Motor neuron (in vitro differentiated cells): ENCODE results near the gene SEMA5A. TPM values are rescaled to one million over a fixed set of nuclear protein-coding genes. Genes with fewer than 3 reads are reported as not detected.

ENCODE experiments used
- ATAC-seq, 8 experiments: fragments of 200-7000 bp; cut with Tn5 transposase; replicated peaks in 6 of 8; 2 replicates each; pipeline ENCODE4 v1.8.0; 2021; ENCODE audit warnings: mild to moderate bottlenecking in 8 of 8, moderate library complexity in 8 of 8
- H3K27ac ChIP-seq, 2 donors: fragments of 250-450 bp; sonication (Bioruptor Pico); 2 replicates each; pipeline ENCODE4 v1.9.0; 2021; ENCODE audit warnings: antibody characterized with exemption in 2 of 2, mild to moderate bottlenecking in 2 of 2, moderate library complexity in 1 of 2
- H3K4me1 ChIP-seq, 2 donors: fragments of 250-450 bp; sonication (Bioruptor Pico); replicated peaks in 1 of 2; 2 replicates each; pipeline ENCODE4 v1.6.1; 2021; ENCODE audit warnings: antibody characterized with exemption in 2 of 2, mild to moderate bottlenecking in 2 of 2, moderate library complexity in 1 of 2
- H3K4me3 ChIP-seq, 5 donors: fragments of 250-450 bp; sonication (Bioruptor Pico); 2 replicates each; pipeline ENCODE4 v1.9.0; 2021; ENCODE audit warnings: antibody characterized with exemption in 5 of 5, mild to moderate bottlenecking in 5 of 5, moderate library complexity in 4 of 5
- WGBS, 10 experiments: fragments of 450-650 bp; shearing (Covaris generic); methylation state at CpG; one replicate each; pipeline ENCODE4 v1.0.0; 2022; 5-methylcytosine and 5-hydroxymethylcytosine counted together
- in situ Hi-C, 9 experiments: fragments of 400-800 bp; cut with MboI; loops; one replicate each; pipeline ENCODE4 v1.15.0; 2021; ENCODE audit warnings: low sequenced_read_pairs in 9 of 9, low pct_unique_long_range_greater_than_20kb in 2 of 9; ENCODE audit not compliant: unreplicated experiment in 9 of 9
- total RNA-seq, 8 experiments: library from RNA; unstranded; fragments of 300-600 nt; gene quantifications; 2 replicates each; pipeline versions ENCODE4 v1.2.3 to v1.2.4, GENCODE V29; 2022

The SEMA5A gene
- total RNA-seq, 8 experiments from 2014 or later: 0.73 to 98.5 (median 17.5) TPM

GRCh38 chr5:9072701-9073100, 473.2 kb downstream of the SEMA5A start:
- H3K27ac ChIP-seq: no peak overlapping the region
- H3K4me3 ChIP-seq: no peak overlapping the region
- in situ Hi-C loops: no loop called here
- peaks cover 0 to 10% of the 10 kb centered on the region in 2 donors for H3K4me1 ChIP-seq
- whole genome bisulfite sequencing, 10 experiments: 32 to 86% (median 65%) methylated on average over 1 to 4 of the region's 4 CpGs; no CpG with 5 or more reads in 1 of the 10 experiments
- ATAC-seq: no peak

- no peak overlapping the region for H3K4me3 ChIP-seq
- ATAC-seq: peak in 1 of 8 experiments; percentile 76
- H3K4me1 ChIP-seq: peaks cover 0 to 17% of the 10 kb centered on the region in 2 donors
- in situ Hi-C loops: no loop called here
- H3K27ac ChIP-seq: no peak overlapping the region
Measured at GRCh38 chr5:9071524-9071923, 474.4 kb downstream of the SEMA5A start.

- Histone ChIP-seq H3K4me3 (no peak overlapping the region), H3K4me1 (peaks cover 0 to 17% of the 10 kb centered on the region in 2 donors), H3K27ac (no peak overlapping the region)
- 0 to 100% (median 66%) methylated on average over 1 to 3 of the region's 3 CpGs for WGBS, 10 experiments
- in situ Hi-C loops: no loop called here
- ATAC-seq: peak in 1 of 8 experiments; percentile 39
Measured at GRCh38 chr5:9071074-9071473, 474.8 kb downstream of the SEMA5A start.

GRCh38 chr5:9069650-9070049, 476.2 kb downstream of the SEMA5A start:
- peaks cover 0 to 17% of the 10 kb centered on the region in 2 donors for H3K4me1 ChIP-seq
- 20 to 92% (median 61%) methylated on average over 2 to 5 of the region's 6 CpGs; no CpG with 5 or more reads in 1 of the 10 experiments for WGBS, 10 experiments
- in situ Hi-C loops: no loop called here
- peak in 5 of 8 experiments; percentile 79 to 90 (median 85) for ATAC-seq
- no peak overlapping the region for H3K27ac ChIP-seq
- H3K4me3 ChIP-seq: no peak overlapping the region

GRCh38 chr5:9067154-9067553, 478.7 kb downstream of the SEMA5A start:
- 63 to 80% (median 71%) methylated on average over 1 to 2 of the region's 2 CpGs; no CpG with 5 or more reads in 4 of the 10 experiments for WGBS, 10 experiments
- Histone ChIP-seq H3K27ac (no peak overlapping the region), H3K4me3 (no peak overlapping the region), H3K4me1 (peaks cover 0 to 17% of the 10 kb centered on the region in 2 donors)
- in situ Hi-C loops: no loop called here
- peak in 3 of 8 experiments; percentile 20 to 68 (median 30) for ATAC-seq

- WGBS, 10 experiments: 40 to 100% (median 80%) methylated on average over 1 to 13 of the region's 17 CpGs; no CpG with 5 or more reads in 1 of the 10 experiments
- H3K4me1 ChIP-seq: peaks cover 0 to 17% of the 10 kb centered on the region in 2 donors
- in situ Hi-C loops: no loop called here
- H3K4me3 ChIP-seq: no peak overlapping the region
- no peak overlapping the region for H3K27ac ChIP-seq
- ATAC-seq: no peak
Measured at GRCh38 chr5:9066349-9066748, 479.5 kb downstream of the SEMA5A start.

- H3K4me1 ChIP-seq: peaks cover 0 to 6% of the 10 kb centered on the region in 2 donors
- no peak overlapping the region for H3K27ac ChIP-seq
- in situ Hi-C loops: no loop called here
- 20 to 86% (median 65%) methylated on average over 1 to 3 of the region's 3 CpGs for WGBS, 10 experiments
- ATAC-seq: peak in 1 of 8 experiments; percentile 16
- no peak overlapping the region for H3K4me3 ChIP-seq
Measured at GRCh38 chr5:9063615-9064245, 482.1 kb downstream of the SEMA5A start.

- no peak overlapping the region for H3K27ac ChIP-seq
- 85 to 97% (median 94%) methylated on average over 2 to 10 of the region's 11 CpGs; no CpG with 5 or more reads in 2 of the 10 experiments for WGBS, 10 experiments
- ATAC-seq: no peak
- H3K4me3 ChIP-seq: no peak overlapping the region
- in situ Hi-C loops: no loop called here
- peaks cover 0 to 6% of the 10 kb centered on the region in 2 donors for H3K4me1 ChIP-seq
Measured at GRCh38 chr5:9062873-9063272, 483.0 kb downstream of the SEMA5A start.

GRCh38 chr5:9059920-9060691, 485.8 kb downstream of the SEMA5A start:
- Histone ChIP-seq H3K27ac (no peak overlapping the region), H3K4me3 (no peak overlapping the region), H3K4me1 (no peaks in the 10 kb centered on the region)
- in situ Hi-C loops: no loop called here
- WGBS, 10 experiments: 14 to 100% (median 78%) methylated on average over 1 to 5 of the region's 5 CpGs; no CpG with 5 or more reads in 3 of the 10 experiments
- peak; percentile 54 to 99 (median 81) for ATAC-seq

- in situ Hi-C loops: no loop called here
- no peak overlapping the region for H3K4me3 ChIP-seq
- 57 to 100% (median 82%) methylated on average over 1 of the region's 1 CpG; no CpG with 5 or more reads in 2 of the 10 experiments for WGBS, 10 experiments
- no peak for ATAC-seq
- no peaks in the 10 kb centered on the region for H3K4me1 ChIP-seq
- no peak overlapping the region for H3K27ac ChIP-seq
Measured at GRCh38 chr5:9058666-9059065, 487.2 kb downstream of the SEMA5A start.

GRCh38 chr5:9058161-9058560, 487.7 kb downstream of the SEMA5A start:
- Histone ChIP-seq H3K27ac (no peak overlapping the region), H3K4me1 (no peaks in the 10 kb centered on the region), H3K4me3 (no peak overlapping the region)
- ATAC-seq: no peak
- in situ Hi-C loops: no loop called here

- peak in 1 of 8 experiments; percentile 38 for ATAC-seq
- no peak overlapping the region for H3K4me3 ChIP-seq
- H3K27ac ChIP-seq: no peak overlapping the region
- in situ Hi-C loops: no loop called here
- WGBS, 10 experiments: 33 to 94% (median 83%) methylated on average over 1 to 3 of the region's 3 CpGs; no CpG with 5 or more reads in 1 of the 10 experiments
- H3K4me1 ChIP-seq: no peaks in the 10 kb centered on the region
Measured at GRCh38 chr5:9057406-9058000, 488.4 kb downstream of the SEMA5A start.

GRCh38 chr5:9056046-9056445, 489.8 kb downstream of the SEMA5A start:
- whole genome bisulfite sequencing, 10 experiments: 67 to 100% (median 95%) methylated on average over 1 to 4 of the region's 4 CpGs; no CpG with 5 or more reads in 2 of the 10 experiments
- Histone ChIP-seq H3K4me1 (no peaks in the 10 kb centered on the region), H3K4me3 (no peak overlapping the region), H3K27ac (no peak overlapping the region)
- in situ Hi-C loops: no loop called here
- ATAC-seq: no peak
